Right lobe of liver (tissue), 6 donors: ENCODE data around the gene CEND1. TPM values are rescaled to one million over a fixed set of nuclear protein-coding genes. Genes with fewer than 3 reads are reported as not detected.

Source experiments
- ATAC-seq, 4 donors: fragments of 200-7000 bp; cut with Tn5 transposase; one replicate each; pipeline ENCODE4 v1.9.1; 2020; ENCODE audit warnings: mild to moderate bottlenecking in 4 of 4, moderate library complexity in 4 of 4
- DNase-seq, 3 donors: peaks; one replicate each; pipeline ENCODE4 v3.0.0-alpha.2; 2020
- H3K27ac ChIP-seq, 3 donors: fragments of 200-600 bp; one replicate each; pipeline ENCODE4 v1.8.0; 2022
- H3K27me3 ChIP-seq, 2 donors: fragments of 200-600 bp; one replicate each; pipeline ENCODE4 v1.8.0; 2022
- H3K36me3 ChIP-seq, 4 donors: fragments of 200-600 bp; sonication (generic) in 1 of 4; one replicate each; pipeline versions ENCODE4 v1.5.1 to v1.8.0; 2017 to 2022; ENCODE audit warnings: control low read depth in 1 of 4
- H3K4me1 ChIP-seq, 4 donors: fragments of 200-600 bp; sonication (generic) in 1 of 4; one replicate each; pipeline versions ENCODE4 v1.5.1 to v1.8.0; 2017 to 2022; ENCODE audit warnings: control low read depth in 1 of 4
- H3K4me3 ChIP-seq, 3 donors: fragments of 200-600 bp; one replicate each; pipeline ENCODE4 v1.8.0; 2022
- H3K9me3 ChIP-seq, 4 donors: fragments of 200-600 bp; sonication (generic) in 1 of 4; one replicate each; pipeline versions ENCODE4 v1.5.1 to v1.8.0; 2017 to 2022; ENCODE audit warnings: control low read depth in 1 of 4
- POLR2A ChIP-seq: fragments of 450-650 bp; IDR thresholded peaks from one replicate; pipeline ENCODE4 v1.6.1; 2017; ENCODE audit warnings: antibody characterized with exemption, mild to moderate bottlenecking
- WGBS: methylation state at CpG from one replicate; pipeline ENCODE4 v1.1.6; 2018; ENCODE audit warnings: low coverage, low lambda C conversion rate; ENCODE audit not compliant: insufficient coverage; ENCODE audit errors: missing lambda C conversion rate; 5-methylcytosine and 5-hydroxymethylcytosine counted together
- intact Hi-C, 2 donors: fragments of 100-400 bp; cut with DNase I; formaldehyde crosslinking; loops; one replicate each; pipeline versions ENCODE4 v1.11.2 to v1.14.1; 2022
- total RNA-seq, 6 experiments: library from RNA; depleted of rRNA in 2 of 6; stranded (reverse); fragments of >200 nt in 2 of 6; fragmentation: NEBNext Ultra II Directional in 3 of 6; extraction: Animal tissue kit (Norgen Biotek cat#: 25700) in 3 of 6; gene quantifications; one replicate each; pipeline versions ENCODE4 v1.1.0 to v1.2.4, GENCODE V29; 2016 to 2023
- TF ChIP-seq, protein P1 (sequence below), 4 donors: fragments of 200-600 bp in 3 of 4; fragments of 450-650 bp in 1 of 4; IDR thresholded peaks; one replicate each; pipeline versions ENCODE4 v1.5.1 to v1.8.0; 2016 to 2022; ENCODE audit warnings: antibody characterized with exemption in 4 of 4, mild to moderate bottlenecking in 2 of 4
- donor health status: DM: no; HTN: yes; CAD: no.
- donor health status: DM: no; HTN: no; CAD: no.
- donor health status: DM: no; HTN: no; CAD: no.
- donor health status: DM: no; HTN: yes; CAD: no.
- donor health status: DM: no; HTN: yes; CAD: no.

The CEND1 gene
- total RNA-seq, 6 experiments from 2014 or later = not detected

- no peak for ATAC-seq
These were observed 33.8 kb upstream of the CEND1 start for GRCh38 chr11:823441-824291.

GRCh38 chr11:821512-822371 is 31.9 kb upstream of the CEND1 start:
- Histone ChIP-seq H3K4me3 (peak overlapping the region; percentile 30 to 99 (median 71)), H3K27ac (peak overlapping the region; percentile 36 to 94 (median 88)), H3K9me3 (no peaks in the 10 kb centered on the region), H3K27me3 (no peaks in the 10 kb centered on the region), H3K4me1 (peaks cover 0 to 52% (median 24%) of the 10 kb centered on the region in 4 donors), H3K36me3 (peaks cover 0 to 24% (median 7%) of the 10 kb centered on the region in 4 donors)
- WGBS = 36% methylated on average over 14 of the region's 22 CpGs
- TF ChIP-seq, protein P1, sequence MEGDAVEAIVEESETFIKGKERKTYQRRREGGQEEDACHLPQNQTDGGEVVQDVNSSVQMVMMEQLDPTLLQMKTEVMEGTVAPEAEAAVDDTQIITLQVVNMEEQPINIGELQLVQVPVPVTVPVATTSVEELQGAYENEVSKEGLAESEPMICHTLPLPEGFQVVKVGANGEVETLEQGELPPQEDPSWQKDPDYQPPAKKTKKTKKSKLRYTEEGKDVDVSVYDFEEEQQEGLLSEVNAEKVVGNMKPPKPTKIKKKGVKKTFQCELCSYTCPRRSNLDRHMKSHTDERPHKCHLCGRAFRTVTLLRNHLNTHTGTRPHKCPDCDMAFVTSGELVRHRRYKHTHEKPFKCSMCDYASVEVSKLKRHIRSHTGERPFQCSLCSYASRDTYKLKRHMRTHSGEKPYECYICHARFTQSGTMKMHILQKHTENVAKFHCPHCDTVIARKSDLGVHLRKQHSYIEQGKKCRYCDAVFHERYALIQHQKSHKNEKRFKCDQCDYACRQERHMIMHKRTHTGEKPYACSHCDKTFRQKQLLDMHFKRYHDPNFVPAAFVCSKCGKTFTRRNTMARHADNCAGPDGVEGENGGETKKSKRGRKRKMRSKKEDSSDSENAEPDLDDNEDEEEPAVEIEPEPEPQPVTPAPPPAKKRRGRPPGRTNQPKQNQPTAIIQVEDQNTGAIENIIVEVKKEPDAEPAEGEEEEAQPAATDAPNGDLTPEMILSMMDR (IDR thresholded peaks at IDR 0.05) = no peak
- TF ChIP-seq POLR2A = no peak
- DNase-seq (no peak), ATAC-seq (no peak)
- intact Hi-C loops = no loop called here

More at GRCh38 chr11:823441-824291, 33.8 kb upstream of the CEND1 start:
- H3K27ac ChIP-seq = no peak overlapping the region
- intact Hi-C loops = no loop called here
- H3K4me3 ChIP-seq = no peak overlapping the region
- H3K4me1 ChIP-seq = peaks cover 0 to 63% (median 24%) of the 10 kb centered on the region in 4 donors
- TF ChIP-seq, protein P1 (IDR thresholded peaks at IDR 0.05) = no peak
- no peak for TF ChIP-seq POLR2A
- H3K27me3 ChIP-seq = no peaks in the 10 kb centered on the region
- 83% methylated on average over 17 of the region's 53 CpGs for WGBS
- DNase-seq = no peak
- no peaks in the 10 kb centered on the region for H3K9me3 ChIP-seq
- peaks cover 0 to 24% (median 7%) of the 10 kb centered on the region in 4 donors for H3K36me3 ChIP-seq

- DNase-seq (peak; percentile 89 to 98 (median 96)), ATAC-seq (peak; percentile 58 to 72 (median 65))
- TF ChIP-seq, protein P1 (IDR thresholded peaks at IDR 0.05) = no peak
- peak; percentile 22 for TF ChIP-seq POLR2A
- Histone ChIP-seq H3K27me3 (no peaks in the 10 kb centered on the region), H3K36me3 (peaks cover 0 to 24% (median 7%) of the 10 kb centered on the region in 4 donors), H3K4me1 (peaks cover 0 to 43% (median 20%) of the 10 kb centered on the region in 4 donors), H3K4me3 (peak overlapping the region; percentile 71 to 99 (median 94)), H3K9me3 (no peaks in the 10 kb centered on the region), H3K27ac (peak overlapping the region; percentile 81 to 94 (median 88))
- WGBS = 25% methylated on average over 4 of the region's 11 CpGs
- intact Hi-C loops = no loop called here
These were observed 31.0 kb upstream of the CEND1 start for GRCh38 chr11:820655-821511.
